Measurements from ENCODE around the gene RPS2.
"Not testable (repeated sequence)": the region's sequence is repeated elsewhere in the genome, so short reads cannot be mapped to it uniquely, and the experiment has no call there.

The RPS2 gene

DNA sequence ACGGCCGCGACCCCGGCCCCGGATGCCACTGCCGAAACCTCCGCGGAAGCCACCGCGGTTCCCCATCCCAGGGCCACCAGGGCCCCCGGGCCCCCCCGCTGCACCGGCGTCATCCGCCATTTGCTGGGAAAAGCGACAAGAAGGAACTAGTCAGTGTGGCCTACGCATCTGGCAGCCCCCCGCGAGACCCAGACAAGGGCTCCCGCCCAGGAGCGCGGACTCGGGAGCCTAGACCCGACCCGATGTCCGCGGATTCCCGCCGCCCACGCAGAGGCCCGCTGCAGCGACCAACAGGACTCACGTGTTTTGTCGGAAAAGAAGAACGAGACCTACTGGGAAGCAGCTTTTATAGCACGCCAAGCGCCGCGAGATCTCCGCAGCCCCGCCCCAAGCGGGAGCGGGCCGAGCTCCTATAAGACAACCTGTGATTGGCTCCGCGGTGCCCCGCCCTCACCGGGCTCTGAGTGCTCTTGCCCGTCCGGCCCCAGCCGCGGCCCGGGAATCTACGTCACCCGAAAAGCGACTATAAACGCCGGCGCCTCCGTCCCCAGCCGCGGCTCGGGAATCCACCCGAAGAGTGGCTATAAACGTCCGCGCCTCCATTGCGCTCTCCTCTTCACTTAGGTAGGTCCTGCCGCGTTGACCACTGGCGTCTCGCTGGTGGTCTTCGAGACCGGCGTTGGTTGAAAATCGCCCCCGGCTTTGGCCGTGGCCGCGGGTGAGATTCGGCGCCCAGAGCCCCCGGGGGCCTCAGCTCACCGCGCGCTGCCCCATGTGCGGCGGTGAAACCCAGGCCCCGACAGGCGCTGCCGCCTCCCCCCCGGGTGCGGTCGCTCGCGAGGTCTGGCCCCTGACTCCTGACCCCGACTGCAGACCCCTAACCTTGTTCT, at the start of gene RPS2:
Gene RPS2, minus strand, starts transcription at position 321 of the 890 bp plus-strand sequence. Its CDS starts 201 bp downstream, at position 120.
- Mint-ChIP-seq H3K4me1 (ENCODE audit: low read depth) (peaks cover 45% of the 10 kb centered on the region), H3K4me3 (peak within 1 kb of the TSS; percentile 98), H3K9me3 (no peaks in the 10 kb centered on the region), H3K36me3 (ENCODE audit: low read depth) (peaks cover 51% of the 10 kb centered on the region), H3K27me3 (no peaks in the 10 kb centered on the region), H3K27ac (peak within 1 kb of the TSS; percentile 98)

DNA sequence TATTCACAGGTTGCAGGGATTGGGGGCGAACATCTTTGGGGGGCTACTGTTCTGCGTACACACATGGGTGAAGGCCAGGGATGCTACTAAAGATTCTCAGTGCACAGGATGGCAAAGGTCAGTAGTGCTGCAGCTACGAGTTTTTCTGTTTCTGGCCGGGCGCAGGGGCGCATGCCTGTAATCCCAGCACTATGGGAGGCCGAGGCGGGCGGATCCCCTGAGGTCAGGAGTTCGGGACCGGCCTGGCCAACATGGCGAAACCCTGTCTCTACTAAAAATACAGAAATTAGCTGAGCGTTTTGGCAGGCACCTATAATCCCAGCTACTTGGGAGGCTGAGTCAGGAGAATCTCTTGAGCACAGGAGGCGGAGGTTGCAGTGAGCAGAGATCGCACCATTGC, 48.9 kb upstream of the RPS2 start:
- Mint-ChIP-seq H3K36me3 (ENCODE audit: low read depth) (peaks cover 4% of the 10 kb centered on the region), H3K4me3 (no peak overlapping the region), H3K27ac (no peak overlapping the region), H3K27me3 (no peaks in the 10 kb centered on the region), H3K9me3 (no peaks in the 10 kb centered on the region), H3K4me1 (ENCODE audit: low read depth) (peaks cover 10% of the 10 kb centered on the region)

DNA sequence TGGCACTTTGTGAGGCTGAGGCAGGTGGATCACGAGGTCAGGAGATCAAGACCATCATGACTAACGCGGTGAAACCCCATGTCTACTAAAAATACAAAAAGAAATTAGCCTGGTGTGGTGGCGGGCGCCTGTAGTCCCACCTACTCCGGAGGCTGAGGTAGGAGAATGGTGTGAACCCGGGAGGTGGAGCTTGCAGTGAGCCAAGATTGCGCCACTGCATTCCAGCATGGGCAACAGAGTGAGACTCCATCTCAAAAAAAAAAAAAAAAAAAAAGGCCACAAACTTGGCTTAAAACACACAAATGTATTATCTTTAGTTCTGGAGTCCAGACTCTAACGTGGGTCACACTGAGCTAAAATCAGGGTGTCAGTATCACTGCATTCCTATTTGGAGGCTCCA, 47.1 kb upstream of the RPS2 start:
- peaks cover 28% of the 10 kb centered on the region for H3K4me1 Mint-ChIP-seq (ENCODE audit: low read depth)
- peak overlapping the region; percentile 41 for H3K4me3 Mint-ChIP-seq
- H3K27ac Mint-ChIP-seq, H3K9me3 Mint-ChIP-seq, H3K27me3 Mint-ChIP-seq: not testable (repeated sequence)
- H3K36me3 Mint-ChIP-seq (ENCODE audit: low read depth): peaks cover 16% of the 10 kb centered on the region

DNA sequence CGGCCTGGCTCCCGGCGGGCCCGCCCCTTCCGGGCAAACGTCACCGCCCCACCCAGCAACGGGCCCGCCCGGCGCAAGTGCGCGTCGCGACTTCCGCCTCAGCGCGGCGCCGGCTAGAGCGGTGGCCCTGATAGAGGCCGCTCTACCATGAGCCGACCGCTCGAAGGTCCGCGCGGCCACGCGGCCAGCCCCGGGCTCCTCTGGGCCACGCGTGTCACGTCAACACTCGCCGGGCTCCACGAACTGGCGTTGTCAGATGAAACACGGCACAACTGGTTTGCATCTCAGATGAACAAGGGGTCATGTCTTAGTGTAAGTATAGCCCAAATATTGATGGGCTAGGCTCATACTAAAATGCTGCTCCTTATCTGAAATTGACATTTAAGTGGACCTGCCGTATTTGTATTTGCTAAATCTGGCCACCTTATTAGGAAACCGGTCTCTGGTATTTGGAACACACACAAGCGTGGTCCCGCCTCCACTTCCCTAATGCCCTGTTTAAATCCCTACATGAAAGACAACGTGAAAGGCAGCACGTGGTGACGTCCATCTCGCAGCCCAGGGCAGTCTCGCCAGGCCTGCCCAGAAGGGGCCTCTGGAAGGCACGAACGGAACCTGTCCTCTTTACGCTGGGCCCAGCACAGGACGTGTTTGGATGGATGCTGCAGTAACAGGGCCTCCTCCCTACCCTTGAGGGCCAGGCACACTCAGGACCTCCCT, 45.3 kb upstream of the RPS2 start, which contains the start of gene ZNF598:
Gene ZNF598, minus strand, starts transcription at position 31 of the 720 bp plus-strand sequence.
- peaks cover 19% of the 10 kb centered on the region for H3K36me3 Mint-ChIP-seq (ENCODE audit: low read depth)
- H3K4me3 Mint-ChIP-seq: peak within 1 kb of the TSS; percentile 98
- H3K9me3 Mint-ChIP-seq: no peaks in the 10 kb centered on the region
- H3K27me3 Mint-ChIP-seq: no peaks in the 10 kb centered on the region
- peak within 1 kb of the TSS; percentile 97 for H3K27ac Mint-ChIP-seq
- H3K4me1 Mint-ChIP-seq (ENCODE audit: low read depth): peaks cover 43% of the 10 kb centered on the region

DNA sequence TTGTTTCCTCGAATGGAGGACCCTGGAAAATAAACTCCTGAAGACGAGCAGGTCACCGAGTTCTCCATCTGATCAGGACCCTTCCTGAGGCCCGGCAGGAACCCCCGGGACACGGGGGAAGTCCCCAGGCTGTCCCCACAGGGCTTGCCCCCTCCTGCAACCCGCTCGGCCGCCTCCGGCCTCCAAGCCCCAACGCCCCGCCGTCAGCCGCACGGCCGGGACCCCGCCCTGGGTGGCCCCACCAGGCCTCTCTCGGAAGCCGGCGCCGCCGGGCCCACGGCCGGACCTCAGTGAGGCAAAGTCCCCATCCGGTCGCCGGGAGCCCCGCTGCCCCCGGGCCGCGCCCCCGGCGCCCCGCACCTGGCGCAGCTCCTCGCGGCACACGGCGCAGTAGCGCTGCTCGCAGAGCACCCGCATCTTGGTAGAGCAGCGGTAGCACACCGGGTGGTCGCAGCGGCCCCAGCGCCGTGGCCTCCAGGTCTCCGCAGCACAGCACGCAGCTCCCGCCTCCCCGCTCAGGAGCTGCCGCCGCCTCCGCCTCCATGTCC, 44.6 kb upstream of the RPS2 start:
- peaks cover 46% of the 10 kb centered on the region for H3K4me1 Mint-ChIP-seq (ENCODE audit: low read depth)

DNA sequence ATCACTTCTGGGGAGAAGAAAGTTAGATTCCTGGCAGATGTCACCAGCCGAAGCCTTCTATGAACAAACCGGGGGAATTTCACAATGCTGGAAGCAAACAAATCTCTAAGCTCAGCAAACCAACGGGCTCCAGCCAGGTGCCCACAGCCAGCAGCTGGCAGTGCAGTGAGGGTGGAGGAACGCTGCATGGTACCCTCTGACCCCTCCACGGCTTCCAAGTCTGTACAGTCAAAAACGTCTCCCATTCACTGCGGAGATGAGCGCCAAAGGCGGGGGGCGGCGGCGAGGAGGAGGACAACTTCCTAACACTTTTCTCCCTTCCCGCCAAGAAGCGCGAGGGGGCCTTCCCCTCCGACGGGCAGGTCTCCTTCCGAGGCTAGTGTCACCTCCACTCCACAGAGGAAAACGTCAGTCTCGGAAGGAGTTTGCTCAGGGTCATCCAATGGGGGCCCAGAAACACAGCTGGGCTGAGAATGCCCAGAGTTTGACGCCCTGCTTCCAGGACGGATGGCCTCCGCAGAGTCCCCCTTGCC, 44.1 kb upstream of the RPS2 start:
- peak overlapping the region; percentile 98 for H3K4me3 Mint-ChIP-seq
- no peaks in the 10 kb centered on the region for H3K9me3 Mint-ChIP-seq
- H3K4me1 Mint-ChIP-seq (ENCODE audit: low read depth): peaks cover 46% of the 10 kb centered on the region
- no peaks in the 10 kb centered on the region for H3K27me3 Mint-ChIP-seq
- peak overlapping the region; percentile 96 for H3K27ac Mint-ChIP-seq
- H3K36me3 Mint-ChIP-seq (ENCODE audit: low read depth): peaks cover 19% of the 10 kb centered on the region

More for the DNA sequence above, 44.6 kb upstream of the RPS2 start:
- H3K27me3 Mint-ChIP-seq: no peaks in the 10 kb centered on the region
- peaks cover 19% of the 10 kb centered on the region for H3K36me3 Mint-ChIP-seq (ENCODE audit: low read depth)
- peak overlapping the region; percentile 96 for H3K27ac Mint-ChIP-seq
- no peaks in the 10 kb centered on the region for H3K9me3 Mint-ChIP-seq
- peak overlapping the region; percentile 98 for H3K4me3 Mint-ChIP-seq

DNA sequence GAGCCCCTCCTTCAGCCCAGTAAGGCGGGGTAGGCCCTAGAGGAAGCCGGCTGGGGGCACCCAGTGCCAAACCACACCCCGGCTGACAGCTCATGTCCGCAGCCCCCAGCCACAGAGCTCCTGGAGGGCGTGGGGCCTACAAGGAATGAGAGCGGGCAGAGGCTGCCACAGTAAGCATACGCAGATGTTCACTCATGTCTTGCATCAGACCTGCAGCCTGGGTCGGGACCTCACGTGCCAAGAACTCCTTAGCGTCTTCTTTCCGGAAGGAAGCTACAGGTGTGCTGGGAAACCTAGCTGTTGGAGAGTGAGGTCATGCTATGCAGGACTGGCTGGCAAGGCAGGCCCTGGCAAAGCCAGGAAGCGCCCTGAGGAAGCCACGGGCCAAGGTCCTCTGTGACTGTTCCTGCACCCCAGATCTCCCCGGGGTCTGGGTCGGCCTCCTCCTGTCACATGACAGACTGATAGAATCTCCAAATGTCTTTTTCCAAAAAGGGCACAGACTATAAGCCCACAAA, 43.4 kb upstream of the RPS2 start:
- Mint-ChIP-seq H3K4me1 (ENCODE audit: low read depth) (peaks cover 46% of the 10 kb centered on the region), H3K27me3 (no peaks in the 10 kb centered on the region), H3K4me3 (peak overlapping the region; percentile 98), H3K36me3 (ENCODE audit: low read depth) (peaks cover 19% of the 10 kb centered on the region), H3K27ac (peak overlapping the region; percentile 96), H3K9me3 (no peaks in the 10 kb centered on the region)

DNA sequence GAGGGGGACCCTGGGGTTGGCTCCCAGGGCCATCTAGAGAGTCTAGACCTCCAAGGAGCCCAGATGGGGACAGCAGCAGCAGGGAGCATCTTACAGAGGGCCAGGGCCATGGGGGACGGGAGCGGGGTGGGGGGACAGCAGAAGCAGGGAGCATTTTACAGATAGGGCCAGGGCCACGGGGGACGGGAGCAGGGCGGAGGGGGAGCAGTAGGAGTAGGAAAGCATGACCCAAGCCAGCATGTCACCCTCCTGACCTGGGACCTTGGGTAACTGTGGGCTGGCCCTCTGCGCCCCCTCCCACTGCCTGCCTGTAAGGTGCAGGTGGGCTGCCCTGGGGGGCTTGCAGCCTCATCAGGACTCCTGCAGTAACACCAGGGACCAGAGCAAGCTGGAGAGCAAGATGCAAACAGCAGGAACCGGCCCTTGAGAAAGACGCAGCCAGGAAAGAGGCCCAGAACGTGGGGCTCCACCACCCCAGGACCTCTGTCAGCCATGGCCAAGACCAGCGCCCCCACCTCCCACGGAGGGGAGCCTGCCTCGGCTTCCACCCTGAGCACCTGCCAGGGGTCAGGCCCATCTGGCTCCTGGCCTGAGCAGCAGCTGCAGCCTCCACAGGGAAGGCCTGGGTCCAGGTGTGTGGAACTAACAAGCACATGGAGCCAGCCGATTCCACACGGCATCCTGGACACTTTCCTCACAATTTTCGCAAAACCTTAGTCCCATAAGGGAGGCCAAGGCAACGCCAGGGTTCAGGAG, 42.6 kb upstream of the RPS2 start:
- Mint-ChIP-seq H3K9me3 (no peaks in the 10 kb centered on the region), H3K36me3 (ENCODE audit: low read depth) (peaks cover 22% of the 10 kb centered on the region), H3K27me3 (no peaks in the 10 kb centered on the region), H3K4me3 (peak overlapping the region; percentile 98), H3K27ac (peak overlapping the region; percentile 96), H3K4me1 (ENCODE audit: low read depth) (peaks cover 46% of the 10 kb centered on the region)

DNA sequence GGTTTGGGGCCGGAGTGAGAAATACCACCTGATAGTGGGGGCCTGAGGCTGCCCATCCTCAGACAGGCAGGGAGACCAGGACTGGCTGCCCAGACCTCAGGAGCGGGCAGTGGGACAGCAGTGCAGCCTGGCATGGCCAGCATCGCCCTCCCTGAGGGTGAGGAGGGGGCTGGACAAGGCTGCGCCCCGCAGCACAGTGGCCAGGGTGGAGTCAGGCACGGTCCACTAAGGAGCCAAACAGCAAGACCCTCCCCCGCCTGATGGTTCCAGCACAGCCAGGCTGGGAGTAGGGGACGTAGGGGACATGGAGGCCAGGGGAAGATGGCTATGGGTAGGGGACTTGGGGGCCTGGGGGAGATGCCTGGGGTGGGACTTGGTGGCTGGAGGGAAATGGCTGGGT, 41.7 kb upstream of the RPS2 start:
- Mint-ChIP-seq H3K27me3 (no peaks in the 10 kb centered on the region), H3K36me3 (ENCODE audit: low read depth) (peaks cover 24% of the 10 kb centered on the region), H3K27ac (peak overlapping the region; percentile 61), H3K4me3 (peak overlapping the region; percentile 54), H3K9me3 (no peaks in the 10 kb centered on the region), H3K4me1 (ENCODE audit: low read depth) (peaks cover 46% of the 10 kb centered on the region)

DNA sequence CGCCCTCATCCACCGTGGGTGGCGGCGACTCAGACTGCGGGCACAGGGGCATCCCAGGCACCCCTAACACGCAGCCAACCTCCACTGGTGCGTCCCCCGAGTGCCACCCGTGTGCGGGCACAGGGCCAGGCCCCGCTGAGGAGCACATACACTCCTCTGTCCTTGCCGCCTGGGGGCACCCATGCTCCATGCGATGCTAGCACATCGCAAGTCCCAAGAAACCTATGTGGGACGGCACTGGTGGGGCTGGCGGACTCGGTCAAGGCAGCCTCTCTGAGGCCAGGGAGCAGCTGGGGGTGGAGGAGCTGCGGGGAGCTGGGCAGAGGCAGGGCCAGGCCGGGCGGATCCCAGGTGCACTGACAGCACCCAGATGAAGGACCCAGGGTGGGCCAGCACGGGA, 41.0 kb upstream of the RPS2 start:
- peaks cover 28% of the 10 kb centered on the region for H3K36me3 Mint-ChIP-seq (ENCODE audit: low read depth)

DNA sequence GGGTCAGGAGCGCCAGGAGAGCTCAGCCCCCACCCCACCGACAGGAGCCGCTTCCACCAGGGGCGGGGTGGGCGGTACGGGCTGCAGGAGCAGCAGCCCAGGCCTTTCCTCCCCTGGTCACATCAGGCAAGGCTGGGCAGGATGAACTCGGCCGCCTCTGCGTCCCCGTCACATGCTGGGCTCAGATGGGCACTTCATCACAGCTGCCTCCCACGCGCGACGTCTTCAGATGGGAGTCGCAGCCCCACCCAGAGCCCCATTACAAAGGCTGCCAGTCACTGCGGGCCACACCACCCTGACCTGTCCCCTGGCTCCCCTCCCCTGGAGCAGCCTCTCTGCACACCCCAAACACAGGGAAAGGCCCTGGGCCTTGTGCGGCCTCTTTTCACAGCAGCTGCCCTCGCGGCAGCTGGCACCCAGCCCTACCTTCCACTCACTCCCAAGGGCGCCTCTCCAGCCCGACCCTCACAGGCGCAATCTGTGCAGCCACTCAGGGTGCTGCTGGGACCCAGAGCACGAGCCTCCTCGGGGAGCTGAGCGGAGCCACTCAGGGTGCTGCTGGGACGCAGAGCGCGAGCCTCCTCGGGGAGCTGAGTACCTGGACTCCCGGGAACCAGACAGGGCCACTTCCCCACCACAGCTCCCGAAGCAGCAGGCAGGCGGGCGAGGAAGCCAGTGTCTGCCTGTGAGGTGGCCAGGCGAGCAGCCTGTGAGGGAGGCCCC, 40.3 kb upstream of the RPS2 start:
- no peak overlapping the region for H3K27ac Mint-ChIP-seq
- H3K4me1 Mint-ChIP-seq (ENCODE audit: low read depth): peaks cover 40% of the 10 kb centered on the region
- no peaks in the 10 kb centered on the region for H3K9me3 Mint-ChIP-seq
- no peaks in the 10 kb centered on the region for H3K27me3 Mint-ChIP-seq
- H3K36me3 Mint-ChIP-seq (ENCODE audit: low read depth): peaks cover 28% of the 10 kb centered on the region
- no peak overlapping the region for H3K4me3 Mint-ChIP-seq

More for the DNA sequence above, 41.0 kb upstream of the RPS2 start:
- peak overlapping the region; percentile 54 for H3K4me3 Mint-ChIP-seq
- H3K27me3 Mint-ChIP-seq: no peaks in the 10 kb centered on the region
- no peaks in the 10 kb centered on the region for H3K9me3 Mint-ChIP-seq
- H3K27ac Mint-ChIP-seq: no peak overlapping the region
- H3K4me1 Mint-ChIP-seq (ENCODE audit: low read depth): peaks cover 45% of the 10 kb centered on the region

DNA sequence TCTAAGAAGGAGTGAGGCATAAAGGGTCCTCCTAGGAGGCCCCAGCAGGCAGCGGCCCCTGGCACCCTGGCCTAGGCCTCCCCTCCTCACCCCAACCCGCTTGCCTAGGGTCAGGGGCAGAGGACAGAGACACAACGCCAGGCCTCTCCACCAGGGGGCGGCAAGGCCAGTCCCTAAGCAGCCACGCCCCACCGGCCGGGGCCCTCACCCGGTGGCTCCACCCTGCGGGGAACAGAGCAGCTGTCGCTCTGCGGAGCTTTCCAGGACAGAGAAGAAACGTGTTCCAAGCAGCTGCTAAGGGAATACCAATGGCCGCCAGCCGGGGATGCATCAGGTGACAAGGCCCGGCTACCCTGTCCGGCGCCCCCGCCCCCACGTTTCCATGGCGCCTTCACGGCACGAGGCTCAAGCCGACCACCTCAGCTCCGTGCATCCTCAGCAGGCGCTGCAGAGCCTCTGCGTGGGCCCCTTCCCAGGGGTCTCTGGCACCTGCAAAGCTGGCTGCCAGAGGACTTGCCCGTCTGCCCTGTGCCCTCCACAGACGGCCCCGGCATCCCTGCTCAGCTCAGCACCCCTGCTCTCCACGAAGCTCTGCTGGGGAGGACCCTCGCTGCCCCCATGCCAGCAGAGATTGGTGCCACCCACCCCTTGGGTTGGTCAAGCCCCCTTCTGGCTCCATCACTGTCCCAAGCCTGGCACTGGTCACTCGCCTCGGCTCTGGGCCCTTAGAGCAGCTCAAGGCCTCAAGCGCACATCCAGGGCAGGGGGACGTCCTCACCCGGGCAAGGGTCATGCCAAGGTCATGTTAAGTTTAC, 39.4 kb upstream of the RPS2 start:
- no peak overlapping the region for H3K4me3 Mint-ChIP-seq
- no peaks in the 10 kb centered on the region for H3K9me3 Mint-ChIP-seq
- H3K27ac Mint-ChIP-seq: no peak overlapping the region

DNA sequence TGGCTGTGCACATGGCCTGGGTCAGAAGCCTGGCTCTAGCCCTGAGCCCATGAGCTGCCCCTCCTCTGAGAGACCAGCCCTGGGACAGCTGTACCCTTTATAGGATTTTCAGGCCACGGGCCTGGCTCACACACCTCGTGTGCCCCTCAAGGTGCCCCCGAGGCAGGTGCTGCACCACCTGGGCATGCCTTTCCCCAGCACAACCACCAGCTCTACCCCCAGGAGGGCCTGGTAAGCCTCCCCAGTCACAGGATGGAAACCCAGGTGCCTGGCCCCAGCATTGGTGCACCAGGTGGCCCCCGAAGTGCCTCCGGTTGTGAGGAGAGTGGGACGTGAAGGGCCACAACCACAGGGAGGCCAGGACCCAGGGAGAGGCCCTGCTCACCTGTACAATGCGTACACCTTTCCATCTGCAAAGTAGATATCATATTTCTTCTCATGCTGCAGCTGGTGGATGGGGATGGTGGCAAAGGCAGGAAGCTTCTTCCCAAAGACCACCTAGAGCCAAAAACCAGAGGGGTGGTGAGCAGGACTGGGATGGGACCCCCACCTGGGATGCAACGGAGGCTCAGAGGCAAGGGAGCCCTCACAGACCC, 38.7 kb upstream of the RPS2 start:
- Mint-ChIP-seq H3K27me3 (no peaks in the 10 kb centered on the region), H3K9me3 (no peaks in the 10 kb centered on the region), H3K4me1 (ENCODE audit: low read depth) (peaks cover 34% of the 10 kb centered on the region), H3K36me3 (ENCODE audit: low read depth) (peaks cover 23% of the 10 kb centered on the region), H3K27ac (no peak overlapping the region), H3K4me3 (no peak overlapping the region)

More for the DNA sequence above, 39.4 kb upstream of the RPS2 start:
- H3K4me1 Mint-ChIP-seq (ENCODE audit: low read depth): peaks cover 40% of the 10 kb centered on the region
- no peaks in the 10 kb centered on the region for H3K27me3 Mint-ChIP-seq
- H3K36me3 Mint-ChIP-seq (ENCODE audit: low read depth): peaks cover 28% of the 10 kb centered on the region
